ENCODE measurements around the gene TNFRSF1B. TPM values are rescaled to one million over a fixed set of nuclear protein-coding genes. Genes with fewer than 3 reads are reported as not detected.

The TNFRSF1B gene
- total RNA-seq, 4 donors from 2014 or later = 10.9 to 34.9 (median 31.0) TPM

GRCh38 chr1:12161662-12162458 lies 4.9 kb upstream of the TNFRSF1B start:
- peaks cover 10% of the 10 kb centered on the region for H3K27me3 ChIP-seq
- H3K27ac ChIP-seq = peak overlapping the region in 3 of 4 donors; percentile 56 to 71 (median 69)
- no peaks in the 10 kb centered on the region for H3K36me3 ChIP-seq
- H3K4me3 ChIP-seq = no peak overlapping the region
- 39 to 40% methylated on average over 1 to 2 of the region's 9 CpGs for WGBS, 2 donors (ENCODE audit: low coverage in 1 of 2)
- ATAC-seq = peak; percentile 88
- H3K4me1 ChIP-seq = peaks cover 0 to 30% (median 9%) of the 10 kb centered on the region in 3 donors
- no peaks in the 10 kb centered on the region for H3K9me3 ChIP-seq
- TF ChIP-seq EP300 (IDR thresholded peaks at IDR 0.05) = no peak
- TF ChIP-seq, protein P1, sequence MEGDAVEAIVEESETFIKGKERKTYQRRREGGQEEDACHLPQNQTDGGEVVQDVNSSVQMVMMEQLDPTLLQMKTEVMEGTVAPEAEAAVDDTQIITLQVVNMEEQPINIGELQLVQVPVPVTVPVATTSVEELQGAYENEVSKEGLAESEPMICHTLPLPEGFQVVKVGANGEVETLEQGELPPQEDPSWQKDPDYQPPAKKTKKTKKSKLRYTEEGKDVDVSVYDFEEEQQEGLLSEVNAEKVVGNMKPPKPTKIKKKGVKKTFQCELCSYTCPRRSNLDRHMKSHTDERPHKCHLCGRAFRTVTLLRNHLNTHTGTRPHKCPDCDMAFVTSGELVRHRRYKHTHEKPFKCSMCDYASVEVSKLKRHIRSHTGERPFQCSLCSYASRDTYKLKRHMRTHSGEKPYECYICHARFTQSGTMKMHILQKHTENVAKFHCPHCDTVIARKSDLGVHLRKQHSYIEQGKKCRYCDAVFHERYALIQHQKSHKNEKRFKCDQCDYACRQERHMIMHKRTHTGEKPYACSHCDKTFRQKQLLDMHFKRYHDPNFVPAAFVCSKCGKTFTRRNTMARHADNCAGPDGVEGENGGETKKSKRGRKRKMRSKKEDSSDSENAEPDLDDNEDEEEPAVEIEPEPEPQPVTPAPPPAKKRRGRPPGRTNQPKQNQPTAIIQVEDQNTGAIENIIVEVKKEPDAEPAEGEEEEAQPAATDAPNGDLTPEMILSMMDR (IDR thresholded peaks at IDR 0.05) = no peak
- TF ChIP-seq POLR2A (IDR thresholded peaks at IDR 0.05) = no peak
- peak; percentile 70 for TF ChIP-seq POLR2AphosphoS5 (IDR thresholded peaks at IDR 0.05)

- H3K4me1 ChIP-seq = peaks cover 0 to 38% (median 9%) of the 10 kb centered on the region in 3 donors
- peaks cover 18% of the 10 kb centered on the region for H3K27me3 ChIP-seq
- H3K4me3 ChIP-seq = no peak overlapping the region
- peak overlapping the region in 3 of 4 donors; percentile 56 to 71 (median 69) for H3K27ac ChIP-seq
- no peak for ATAC-seq
- TF ChIP-seq, protein P1 (IDR thresholded peaks at IDR 0.05) = no peak
- TF ChIP-seq POLR2A (IDR thresholded peaks at IDR 0.05) = no peak
- no peak for TF ChIP-seq EP300 (IDR thresholded peaks at IDR 0.05)
- no peak for TF ChIP-seq POLR2AphosphoS5 (IDR thresholded peaks at IDR 0.05)
- no peaks in the 10 kb centered on the region for H3K9me3 ChIP-seq
- 84 to 98% methylated on average over 5 to 7 of the region's 11 CpGs for WGBS, 2 donors (ENCODE audit: low coverage in 1 of 2)
- no peaks in the 10 kb centered on the region for H3K36me3 ChIP-seq
Measured at GRCh38 chr1:12162459-12163137, 4.2 kb upstream of the TNFRSF1B start.

GRCh38 chr1:12163210-12163609 lies 3.6 kb upstream of the TNFRSF1B start:
- Histone ChIP-seq H3K36me3 (no peaks in the 10 kb centered on the region), H3K4me1 (peaks cover 0 to 38% (median 9%) of the 10 kb centered on the region in 3 donors), H3K9me3 (no peaks in the 10 kb centered on the region), H3K4me3 (no peak overlapping the region), H3K27me3 (peaks cover 23% of the 10 kb centered on the region), H3K27ac (no peak overlapping the region)
- 54 to 86% methylated on average over 3 to 8 of the region's 9 CpGs for WGBS, 2 donors (ENCODE audit: low coverage in 1 of 2)
- no peak for TF ChIP-seq POLR2AphosphoS5 (IDR thresholded peaks at IDR 0.05)
- TF ChIP-seq EP300 (IDR thresholded peaks at IDR 0.05) = no peak
- TF ChIP-seq, protein P1 (IDR thresholded peaks at IDR 0.05) = no peak
- no peak for TF ChIP-seq POLR2A (IDR thresholded peaks at IDR 0.05)
- ATAC-seq = no peak

DNA sequence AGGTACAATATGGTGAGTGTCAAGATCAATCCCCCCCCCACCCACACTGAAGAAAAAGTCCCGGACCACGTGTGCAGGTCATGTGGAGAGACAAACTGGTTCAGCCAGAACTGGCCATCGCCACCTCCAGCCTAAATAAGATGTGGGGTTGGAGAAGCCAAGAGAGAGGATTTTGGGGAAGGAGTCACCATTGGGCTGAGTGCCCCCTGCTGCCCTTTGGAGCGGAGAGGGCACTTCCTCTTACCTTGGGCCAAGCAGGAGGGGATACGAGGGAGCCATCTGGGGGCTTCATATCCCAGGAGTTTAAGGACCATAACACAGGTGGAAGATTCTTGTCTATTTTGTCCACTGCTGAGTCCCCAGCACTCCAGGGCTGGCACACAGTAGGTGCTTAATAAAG lies 2.6 kb upstream of the TNFRSF1B start:
- no peak overlapping the region for H3K27ac ChIP-seq
- no peak overlapping the region for H3K4me3 ChIP-seq
- H3K4me1 ChIP-seq = peaks cover 0 to 48% (median 9%) of the 10 kb centered on the region in 3 donors
- H3K27me3 ChIP-seq = peaks cover 30% of the 10 kb centered on the region
- H3K36me3 ChIP-seq = no peaks in the 10 kb centered on the region
- no peak for ATAC-seq
- no peaks in the 10 kb centered on the region for H3K9me3 ChIP-seq
- WGBS, 2 donors (ENCODE audit: low coverage in 1 of 2) = 60% methylated on average over 2 of the region's 5 CpGs; no CpG with 5 or more reads in 1 of the 2 donors
- TF ChIP-seq EP300 (IDR thresholded peaks at IDR 0.05) (no peak), POLR2AphosphoS5 (IDR thresholded peaks at IDR 0.05) (no peak), POLR2A (IDR thresholded peaks at IDR 0.05) (no peak)
- TF ChIP-seq, protein P1 (IDR thresholded peaks at IDR 0.05) = no peak

All from gastroesophageal sphincter (tissue), 4 donors.